ENCODE results near the gene ARL3. TPM values are rescaled to one million over a fixed set of nuclear protein-coding genes. Genes with fewer than 3 reads are reported as not detected.

ARL3 gene
- total RNA-seq, 4 donors from 2014 or later: 0.87 to 5.0 (median 2.2) TPM

DNA sequence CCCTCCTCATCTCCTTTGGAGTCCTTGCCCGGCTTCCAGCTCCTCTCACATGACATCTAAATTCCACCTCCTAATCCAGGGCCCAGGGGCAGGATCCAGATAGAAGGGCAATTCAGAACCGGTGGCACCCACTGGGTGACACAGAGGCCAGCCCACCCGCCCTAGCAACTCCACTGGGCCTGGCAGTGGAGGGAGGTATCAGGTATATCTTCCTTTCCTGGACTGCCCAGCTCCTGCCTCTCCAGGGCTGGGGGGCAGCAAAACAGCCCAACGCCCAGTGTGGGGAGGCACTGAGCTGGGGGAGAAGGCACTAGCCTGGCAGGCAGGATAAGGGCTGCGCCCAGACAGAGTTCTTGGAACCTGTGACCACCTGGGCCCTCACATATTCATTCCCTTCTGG, 80.3 kb downstream of the ARL3 start:
- peaks cover 0 to 30% (median 0%) of the 10 kb centered on the region in 3 donors for H3K36me3 ChIP-seq
- H3K27ac ChIP-seq: peak overlapping the region; percentile 34 to 81 (median 58)
- no peak for TF ChIP-seq POLR2A (IDR thresholded peaks at IDR 0.05)
- TF ChIP-seq, protein P1, sequence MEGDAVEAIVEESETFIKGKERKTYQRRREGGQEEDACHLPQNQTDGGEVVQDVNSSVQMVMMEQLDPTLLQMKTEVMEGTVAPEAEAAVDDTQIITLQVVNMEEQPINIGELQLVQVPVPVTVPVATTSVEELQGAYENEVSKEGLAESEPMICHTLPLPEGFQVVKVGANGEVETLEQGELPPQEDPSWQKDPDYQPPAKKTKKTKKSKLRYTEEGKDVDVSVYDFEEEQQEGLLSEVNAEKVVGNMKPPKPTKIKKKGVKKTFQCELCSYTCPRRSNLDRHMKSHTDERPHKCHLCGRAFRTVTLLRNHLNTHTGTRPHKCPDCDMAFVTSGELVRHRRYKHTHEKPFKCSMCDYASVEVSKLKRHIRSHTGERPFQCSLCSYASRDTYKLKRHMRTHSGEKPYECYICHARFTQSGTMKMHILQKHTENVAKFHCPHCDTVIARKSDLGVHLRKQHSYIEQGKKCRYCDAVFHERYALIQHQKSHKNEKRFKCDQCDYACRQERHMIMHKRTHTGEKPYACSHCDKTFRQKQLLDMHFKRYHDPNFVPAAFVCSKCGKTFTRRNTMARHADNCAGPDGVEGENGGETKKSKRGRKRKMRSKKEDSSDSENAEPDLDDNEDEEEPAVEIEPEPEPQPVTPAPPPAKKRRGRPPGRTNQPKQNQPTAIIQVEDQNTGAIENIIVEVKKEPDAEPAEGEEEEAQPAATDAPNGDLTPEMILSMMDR (IDR thresholded peaks at IDR 0.05): no peak
- 17 to 80% methylated on average over 1 of the region's 5 CpGs for WGBS, 2 donors
- no peak overlapping the region for H3K4me3 ChIP-seq
- DNase-seq: no peak
- no peaks in the 10 kb centered on the region for H3K27me3 ChIP-seq
- H3K9me3 ChIP-seq: no peaks in the 10 kb centered on the region
- intact Hi-C loops (cut with DNase I): no loop called here
- H3K4me1 ChIP-seq: peaks cover 29 to 68% (median 35%) of the 10 kb centered on the region in 3 donors

DNA sequence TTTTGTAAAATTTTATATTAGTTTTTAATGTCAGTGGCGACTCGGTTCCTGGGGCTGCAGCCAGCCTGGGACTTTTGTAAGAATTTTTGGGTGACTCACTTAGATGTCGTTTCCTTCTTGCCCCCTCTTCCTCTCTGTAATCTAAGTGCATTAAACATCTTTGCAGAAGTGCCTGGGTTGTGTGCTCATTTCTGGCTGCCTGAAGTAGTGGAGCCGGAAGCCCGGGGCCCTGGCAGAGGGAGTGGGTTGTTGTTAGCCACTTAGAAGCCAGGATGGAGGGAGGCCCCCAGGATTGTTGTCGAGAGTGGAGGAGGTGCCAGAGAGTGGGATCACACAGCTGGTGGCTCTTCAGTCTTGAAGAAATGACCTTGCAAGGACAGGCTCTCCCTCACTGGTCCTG, 80.9 kb downstream of the ARL3 start:
- Histone ChIP-seq H3K4me3 (no peak overlapping the region), H3K27me3 (no peaks in the 10 kb centered on the region), H3K36me3 (peaks cover 0 to 36% (median 0%) of the 10 kb centered on the region in 3 donors), H3K9me3 (no peaks in the 10 kb centered on the region), H3K27ac (peak overlapping the region; percentile 34 to 81 (median 58)), H3K4me1 (peaks cover 29 to 74% (median 41%) of the 10 kb centered on the region in 3 donors)
- TF ChIP-seq, protein P1 (IDR thresholded peaks at IDR 0.05): no peak
- TF ChIP-seq POLR2A (IDR thresholded peaks at IDR 0.05): no peak
- intact Hi-C loops (cut with DNase I): no loop called here
- DNase-seq: no peak
- 11 to 16% methylated on average over 3 to 6 of the region's 6 CpGs for WGBS, 2 donors

DNA sequence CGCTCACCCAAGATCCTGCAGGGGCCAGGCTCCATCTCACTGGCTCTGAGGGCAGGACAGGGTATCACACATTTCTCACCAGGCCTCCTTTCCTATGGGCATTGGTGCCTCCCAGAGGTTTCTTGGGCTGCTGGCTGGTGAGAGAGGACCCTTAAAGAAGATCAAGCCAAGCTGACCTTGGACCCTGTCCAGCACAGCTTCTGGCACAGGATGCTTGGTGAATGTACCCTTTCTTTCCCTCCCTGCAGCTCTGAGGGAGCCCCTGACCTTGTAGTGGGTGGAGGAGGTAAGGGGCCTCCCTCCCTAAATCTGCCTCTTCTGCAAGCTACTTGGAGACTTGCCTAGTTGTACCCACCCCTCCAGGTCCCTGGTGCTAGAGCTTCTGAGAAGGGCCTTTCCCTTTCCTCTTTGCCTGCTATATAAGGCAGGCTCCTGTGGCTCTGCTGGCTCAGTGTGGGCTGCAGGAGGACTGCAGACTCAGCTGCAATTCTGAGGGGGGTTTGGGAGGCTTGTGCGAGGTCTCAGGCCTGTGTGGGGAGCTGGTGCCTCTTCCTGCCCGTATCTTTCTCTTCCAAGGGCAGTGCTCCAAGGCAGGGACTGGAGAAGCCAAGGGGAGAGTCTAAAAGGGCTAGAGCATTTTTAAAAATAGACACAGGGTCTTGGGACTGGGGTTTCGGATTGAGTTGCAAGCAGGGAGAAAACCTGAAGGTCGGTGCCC, 81.6 kb downstream of the ARL3 start:
- H3K27ac ChIP-seq: peak overlapping the region; percentile 22 to 81 (median 58)
- no peak for TF ChIP-seq POLR2A (IDR thresholded peaks at IDR 0.05)
- TF ChIP-seq, protein P1 (IDR thresholded peaks at IDR 0.05): no peak
- H3K27me3 ChIP-seq: no peaks in the 10 kb centered on the region
- peaks cover 35 to 81% (median 48%) of the 10 kb centered on the region in 3 donors for H3K4me1 ChIP-seq
- intact Hi-C loops (cut with DNase I): no loop called here
- no peak for DNase-seq
- H3K36me3 ChIP-seq: peaks cover 0 to 36% (median 0%) of the 10 kb centered on the region in 3 donors
- WGBS, 2 donors: 34 to 39% methylated on average over 5 of the region's 5 CpGs
- no peaks in the 10 kb centered on the region for H3K9me3 ChIP-seq
- no peak overlapping the region for H3K4me3 ChIP-seq

DNA sequence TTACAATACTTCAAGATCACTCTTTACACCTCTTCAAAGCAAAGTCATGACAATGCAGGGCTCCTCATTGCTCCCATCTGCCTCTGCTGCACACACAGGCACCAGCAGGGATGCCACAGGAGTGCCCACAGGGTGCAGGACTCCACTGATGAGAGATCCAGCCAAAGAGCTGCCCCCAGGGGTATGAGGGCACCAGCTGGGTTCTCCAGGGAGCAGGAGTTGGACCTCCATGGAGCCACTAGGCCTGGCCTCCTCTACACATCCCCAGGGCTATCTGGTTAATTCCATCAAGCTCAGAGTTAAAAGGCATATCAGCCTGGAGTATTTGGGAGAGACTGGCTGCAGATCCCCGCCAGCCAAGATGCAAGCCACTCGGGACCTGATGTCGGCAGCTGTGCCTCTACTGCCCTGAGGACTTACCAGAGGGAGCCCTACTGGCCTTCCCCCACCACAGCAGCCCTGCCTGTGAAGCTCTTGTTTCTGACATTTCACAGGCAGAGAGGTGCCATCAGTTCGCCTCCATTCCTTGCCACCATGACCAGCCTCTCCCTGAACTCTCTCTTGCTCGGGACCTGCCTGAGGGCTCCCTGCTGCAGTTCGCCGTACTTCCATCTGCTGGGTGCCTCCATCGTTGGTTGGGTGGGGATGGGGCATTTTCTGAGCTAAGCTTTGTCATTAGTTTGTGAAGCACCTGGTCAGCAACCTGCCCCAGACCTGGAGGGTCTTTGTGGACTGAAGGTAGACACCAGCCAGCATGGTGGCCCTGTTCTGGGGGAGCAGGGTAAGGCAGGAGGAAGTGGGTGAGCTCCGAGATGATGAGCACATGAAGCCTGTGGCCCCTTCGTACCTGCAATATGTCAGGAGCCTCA, 82.4 kb downstream of the ARL3 start:
- Histone ChIP-seq H3K9me3 (no peaks in the 10 kb centered on the region), H3K4me3 (no peak overlapping the region), H3K4me1 (peaks cover 39 to 89% (median 56%) of the 10 kb centered on the region in 3 donors), H3K36me3 (peaks cover 0 to 36% (median 0%) of the 10 kb centered on the region in 3 donors), H3K27me3 (no peaks in the 10 kb centered on the region), H3K27ac (peak overlapping the region in 2 of 4 donors; percentile 43 to 81)
- DNase-seq: no peak
- WGBS, 2 donors: 90 to 92% methylated on average over 6 to 10 of the region's 10 CpGs
- intact Hi-C loops (cut with DNase I): no loop called here
- TF ChIP-seq, protein P1 (IDR thresholded peaks at IDR 0.05): no peak
- no peak for TF ChIP-seq POLR2A (IDR thresholded peaks at IDR 0.05)

DNA sequence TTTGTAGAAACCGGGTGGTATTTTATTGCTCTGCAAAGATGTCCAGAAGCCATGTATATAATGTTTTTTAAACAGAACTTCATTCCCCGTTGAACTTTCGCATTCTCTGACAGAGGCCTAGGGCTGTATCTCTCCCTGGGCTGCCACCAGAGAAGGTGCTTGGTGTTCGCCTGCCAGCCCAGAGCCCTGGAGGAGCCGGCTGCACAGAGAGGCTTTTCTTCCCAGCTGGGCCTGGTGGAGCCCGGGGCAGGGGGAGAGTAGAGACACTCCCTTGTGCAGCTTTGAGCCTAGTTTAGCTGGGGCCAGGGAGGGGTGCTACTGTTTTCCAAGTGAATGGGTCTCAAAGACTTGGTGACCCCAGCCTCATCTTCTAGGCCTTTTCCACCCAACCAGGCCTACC, 83.5 kb downstream of the ARL3 start:
- no peak for TF ChIP-seq POLR2A (IDR thresholded peaks at IDR 0.05)
- TF ChIP-seq, protein P1 (IDR thresholded peaks at IDR 0.05): no peak
- Histone ChIP-seq H3K9me3 (no peaks in the 10 kb centered on the region), H3K27ac (peak overlapping the region in 1 of 4 donors; percentile 16), H3K36me3 (peaks cover 0 to 36% (median 0%) of the 10 kb centered on the region in 3 donors), H3K4me3 (no peak overlapping the region), H3K27me3 (no peaks in the 10 kb centered on the region), H3K4me1 (peaks cover 40 to 97% (median 61%) of the 10 kb centered on the region in 3 donors)
- no peak for DNase-seq
- intact Hi-C loops (cut with DNase I): no loop called here
- WGBS, 2 donors: 79 to 84% methylated on average over 4 to 6 of the region's 6 CpGs

Measured in esophagus squamous epithelium (tissue), 5 donors.